Bone marrow (tissue), 2 donors: ENCODE results near the gene GNA14.
"Not testable (repeated sequence)": the region's sequence is repeated elsewhere in the genome, so short reads cannot be mapped to it uniquely, and the experiment has no call there.

ENCODE experiments used
- DNase-seq, 2 donors: peaks; one replicate each; lab custom pipeline; 2025; lab: John Stamatoyannopoulos, UW

GNA14 gene

GRCh38 chr9:77643871-77644270, 4.3 kb downstream of the GNA14 start:
- DNase-seq = no peak

- no peak for DNase-seq
Measured at GRCh38 chr9:77640741-77641580, 7.2 kb downstream of the GNA14 start.

- no peak for DNase-seq
Measured at GRCh38 chr9:77632652-77633051, 15.5 kb downstream of the GNA14 start.

GRCh38 chr9:77628864-77629263, 19.3 kb downstream of the GNA14 start:
- DNase-seq = not testable (repeated sequence)

- DNase-seq = no peak
Measured at GRCh38 chr9:77616191-77616590, 31.9 kb downstream of the GNA14 start.

- no peak for DNase-seq
Measured at GRCh38 chr9:77614645-77615044, 33.5 kb downstream of the GNA14 start.

GRCh38 chr9:77606526-77606925, 41.6 kb downstream of the GNA14 start:
- DNase-seq = no peak

- DNase-seq = no peak
Measured at GRCh38 chr9:77605449-77606220, 42.5 kb downstream of the GNA14 start.

GRCh38 chr9:77604316-77604715, 43.8 kb downstream of the GNA14 start:
- DNase-seq = no peak

GRCh38 chr9:77602852-77603251, 45.3 kb downstream of the GNA14 start:
- no peak for DNase-seq

- DNase-seq = no peak
Measured at GRCh38 chr9:77601476-77602099, 46.5 kb downstream of the GNA14 start.

GRCh38 chr9:77600810-77601209, 47.3 kb downstream of the GNA14 start:
- DNase-seq = no peak

- DNase-seq = no peak
Measured at GRCh38 chr9:77599492-77599891, 48.6 kb downstream of the GNA14 start.

GRCh38 chr9:77598991-77599390, 49.1 kb downstream of the GNA14 start:
- no peak for DNase-seq

GRCh38 chr9:77598524-77598923, 49.6 kb downstream of the GNA14 start:
- DNase-seq = no peak

- DNase-seq = no peak
Measured at GRCh38 chr9:77597057-77597456, 51.1 kb downstream of the GNA14 start.

GRCh38 chr9:77595426-77596095, 52.6 kb downstream of the GNA14 start:
- DNase-seq = no peak

- no peak for DNase-seq
Measured at GRCh38 chr9:77594963-77595362, 53.2 kb downstream of the GNA14 start.

- no peak for DNase-seq
Measured at GRCh38 chr9:77593528-77593927, 54.6 kb downstream of the GNA14 start.

- DNase-seq = peak in 1 of 2 donors; percentile 11
Measured at GRCh38 chr9:77592476-77592875, 55.6 kb downstream of the GNA14 start.

- DNase-seq = no peak
Measured at GRCh38 chr9:77589046-77589795, 58.9 kb downstream of the GNA14 start.
